ENCODE results near the gene FCN3. TPM values are rescaled to one million over a fixed set of nuclear protein-coding genes. Genes with fewer than 3 reads are reported as not detected.
A peak's percentile ranks its signal among the peaks of the same experiment; 100 is the strongest.

FCN3 gene
- total and polyA plus RNA-seq, 2 donors (not counting 1 experiment from before 2014, with no cell fraction given) = not detected

DNA sequence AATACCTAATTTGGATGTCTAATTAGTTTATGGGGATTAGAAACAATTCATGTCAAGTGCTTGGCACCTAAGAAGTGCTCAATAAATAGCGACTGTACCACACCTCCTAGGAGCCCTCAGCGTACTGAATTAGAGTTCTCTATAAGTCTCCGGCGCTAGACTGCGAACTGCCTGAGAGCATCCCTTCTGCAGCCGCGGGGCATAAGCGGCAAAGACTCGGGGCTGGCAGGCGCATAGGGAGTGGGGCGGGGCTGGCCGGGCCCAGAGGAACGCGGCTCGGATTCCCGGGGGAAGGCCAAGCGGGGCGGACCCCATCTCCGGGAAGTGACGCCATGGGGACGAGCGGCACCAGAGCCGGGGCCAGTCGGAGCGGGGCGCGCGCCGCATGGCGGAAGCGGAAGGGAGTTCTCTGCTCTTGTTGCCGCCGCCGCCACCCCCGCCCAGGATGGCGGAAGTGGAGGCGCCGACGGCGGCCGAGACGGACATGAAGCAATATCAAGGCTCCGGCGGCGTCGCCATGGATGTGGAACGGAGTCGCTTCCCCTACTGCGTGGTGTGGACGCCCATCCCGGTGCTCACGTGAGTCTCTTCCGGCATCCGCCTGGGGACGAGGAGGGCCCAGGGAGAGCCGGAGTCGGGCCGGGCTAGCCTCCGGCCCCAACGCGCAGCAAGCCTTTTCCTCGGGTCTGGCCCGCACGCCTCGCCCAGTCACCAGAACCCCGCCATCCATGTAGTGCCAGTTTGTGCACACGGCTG is 52.6 kb downstream of the FCN3 start, which contains the start of gene TMEM222:
Gene TMEM222 (plus strand): TSS at position 351 of the 756 bp plus-strand sequence. CDS start 35 bp downstream, at position 386.
- Histone ChIP-seq H4K20me1 (ENCODE audit: control insufficient read depth, insufficient read depth, low read length, poor library complexity, severe bottlenecking) (peaks cover 13% of the 10 kb centered on the region), H3K36me3 (replicated peaks in 1 of 2; ENCODE audit: control extremely low read depth in 1 of 2, control insufficient read depth in 1 of 2, extremely low read depth in 1 of 2, insufficient read depth in 2 of 2, low read length in 1 of 2) (peaks cover 0 to 17% of the 10 kb centered on the region in 2 experiments), H3K9ac (ENCODE audit: low read length) (peak within 1 kb of the TSS; percentile 99), H3K79me2 (ENCODE audit: control insufficient read depth, insufficient read depth, low read length) (peaks cover 58% of the 10 kb centered on the region), H2AFZ (ENCODE audit: insufficient read depth, low read depth, low read length, poor library complexity, severe bottlenecking) (peak within 1 kb of the TSS; percentile 96), H3K9me3 (ENCODE audit: control extremely low read depth in 1 of 3, control insufficient read depth in 2 of 3, insufficient read depth in 1 of 3, low read length in 2 of 3) (no peaks in the 10 kb centered on the region), H3K4me1 (ENCODE audit: control insufficient read depth in 2 of 2, insufficient read depth in 2 of 2, low read length in 2 of 2) (peaks cover 17 to 25% of the 10 kb centered on the region in 2 donors), H3K27me3 (replicated peaks in 1 of 4; ENCODE audit: control extremely low read depth in 1 of 4, control insufficient read depth in 3 of 4, insufficient read depth in 4 of 4, low read length in 3 of 4) (no peaks in the 10 kb centered on the region), H3K27ac (ENCODE audit: low read length in 2 of 2) (peak within 1 kb of the TSS; percentile 94), H3K4me2 (replicated peaks; ENCODE audit: low read depth, low read length, poor library complexity, severe bottlenecking) (peak within 1 kb of the TSS; percentile 98), H3K4me3 (ENCODE audit: control extremely low read depth in 1 of 5, extremely low read depth in 1 of 5, insufficient read depth in 1 of 5, low read depth in 2 of 5, low read length in 4 of 5) (peak within 1 kb of the TSS; percentile 80 to 100 (median 98))
- ChIA-PET CTCF (interaction anchor here (0.6 to 3.4 kb wide), 8 partner anchors 11 to 75 kb away, joined by 3 to 27 read pairs (median 6); partner anchors contain the start of gene SYTL1), POLR2A (interaction anchor here (0.6 to 1.0 kb wide), 4 partner anchors 36 to 341 kb away, joined by 3 to 7 read pairs (median 4); no protein-coding TSS in a partner anchor)
- TF ChIP-seq EZH2 (IDR thresholded peaks at IDR 0.05; ENCODE audit: borderline replicate concordance, insufficient read depth, low read depth, low read length, poor library complexity, severe bottlenecking) = no peak
- TF ChIP-seq, protein P1, sequence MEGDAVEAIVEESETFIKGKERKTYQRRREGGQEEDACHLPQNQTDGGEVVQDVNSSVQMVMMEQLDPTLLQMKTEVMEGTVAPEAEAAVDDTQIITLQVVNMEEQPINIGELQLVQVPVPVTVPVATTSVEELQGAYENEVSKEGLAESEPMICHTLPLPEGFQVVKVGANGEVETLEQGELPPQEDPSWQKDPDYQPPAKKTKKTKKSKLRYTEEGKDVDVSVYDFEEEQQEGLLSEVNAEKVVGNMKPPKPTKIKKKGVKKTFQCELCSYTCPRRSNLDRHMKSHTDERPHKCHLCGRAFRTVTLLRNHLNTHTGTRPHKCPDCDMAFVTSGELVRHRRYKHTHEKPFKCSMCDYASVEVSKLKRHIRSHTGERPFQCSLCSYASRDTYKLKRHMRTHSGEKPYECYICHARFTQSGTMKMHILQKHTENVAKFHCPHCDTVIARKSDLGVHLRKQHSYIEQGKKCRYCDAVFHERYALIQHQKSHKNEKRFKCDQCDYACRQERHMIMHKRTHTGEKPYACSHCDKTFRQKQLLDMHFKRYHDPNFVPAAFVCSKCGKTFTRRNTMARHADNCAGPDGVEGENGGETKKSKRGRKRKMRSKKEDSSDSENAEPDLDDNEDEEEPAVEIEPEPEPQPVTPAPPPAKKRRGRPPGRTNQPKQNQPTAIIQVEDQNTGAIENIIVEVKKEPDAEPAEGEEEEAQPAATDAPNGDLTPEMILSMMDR (IDR thresholded peaks at IDR 0.05) = no peak
- peak within 1 kb of the TSS; percentile 97 for H3K27ac Mint-ChIP-seq
- ATAC-seq (ENCODE audit: low read depth) = peak; percentile 96
- H3K9me3 Mint-ChIP-seq (ENCODE audit: insufficient read depth) = no peaks in the 10 kb centered on the region
- WGBS (ENCODE audit: insufficient coverage) = under 1% methylated on average over 67 of the region's 67 CpGs
- peaks cover 12% of the 10 kb centered on the region for H3K27me3 Mint-ChIP-seq
- H3K4me3 Mint-ChIP-seq = peak within 1 kb of the TSS; percentile 98
- intact Hi-C loops (cut with micrococcal nuclease) = loop anchor here (1.0 to 5.0 kb wide), 7 partner anchors 19 to 403 kb away; partner anchors contain the start of genes AHDC1, FAM76A, MAP3K6 and SLC9A1
- H3K4me1 Mint-ChIP-seq = peaks cover 51% of the 10 kb centered on the region
- DNase-seq = peak; percentile 98

Small RNAs within 50 kb of the gene (small RNA-seq; reads per million reads assigned to genes)
- not detected for gene RNU6-48P (ENCODE audit: insufficient read length, low read depth, low replicate concordance)

Other genes with a start within 250 kb of the FCN3 start
- gene SLC9A1, start 219.7 kb downstream of the FCN3 start, total RNA-seq = 18.3 and 22.5 TPM in 2 replicates
- 7.3 and 8.8 TPM in 2 replicates for gene SLC9A1, start 219.7 kb downstream of the FCN3 start, polyA plus RNA-seq
- 69.1 and 70.9 TPM in 2 replicates for gene WDTC1, start 140.2 kb downstream of the FCN3 start, total RNA-seq
- 27.6 and 32.5 TPM in 2 replicates for gene WDTC1, start 140.2 kb downstream of the FCN3 start, polyA plus RNA-seq
- 44.2 and 48.7 TPM in 2 replicates for gene TMEM222, start 52.7 kb downstream of the FCN3 start, total RNA-seq
- gene TMEM222, start 52.7 kb downstream of the FCN3 start, polyA plus RNA-seq = 55.5 and 80.9 TPM in 2 replicates
- 156 and 159 TPM in 2 replicates for gene SYTL1, start 32.8 kb downstream of the FCN3 start, total RNA-seq
- gene SYTL1, start 32.8 kb downstream of the FCN3 start, polyA plus RNA-seq = 444 and 459 TPM in 2 replicates
- gene MAP3K6, start 7.9 kb downstream of the FCN3 start, total RNA-seq = 8.1 and 9.4 TPM in 2 replicates
- gene MAP3K6, start 7.9 kb downstream of the FCN3 start, polyA plus RNA-seq = 10.3 and 11.0 TPM in 2 replicates
- not detected in 2 replicates for gene CD164L2, start 8.5 kb upstream of the FCN3 start, total RNA-seq
- not detected in 2 replicates for gene CD164L2, start 8.5 kb upstream of the FCN3 start, polyA plus RNA-seq
- gene GPR3, start 17.8 kb upstream of the FCN3 start, total RNA-seq = not detected in 2 replicates
- 3.3 and 4.1 TPM in 2 replicates for gene GPR3, start 17.8 kb upstream of the FCN3 start, polyA plus RNA-seq
- 166 and 169 TPM in 2 replicates for gene WASF2, start 115.3 kb upstream of the FCN3 start, total RNA-seq
- gene WASF2, start 115.3 kb upstream of the FCN3 start, polyA plus RNA-seq = 59.5 and 67.4 TPM in 2 replicates
- gene AHDC1, start 229.3 kb upstream of the FCN3 start, total RNA-seq = 29.9 and 32.0 TPM in 2 replicates
- 5.5 and 6.2 TPM in 2 replicates for gene AHDC1, start 229.3 kb upstream of the FCN3 start, polyA plus RNA-seq